ENCODE measurements around the gene ATP9A. TPM values are rescaled to one million over a fixed set of nuclear protein-coding genes. Genes with fewer than 3 reads are reported as not detected.

Gene ATP9A
- total and polyA plus RNA-seq, 2 of the 8 experiments (the other 6 are each of a cell fraction or from before 2014, with no cell fraction given), result 5.0 to 6.4 TPM

GRCh38 chr20:51563174-51563485, 205.1 kb downstream of the ATP9A start (continued):
- TF ChIP-seq POLR2AphosphoS5 (IDR thresholded peaks at IDR 0.05; ENCODE audit: low read depth, low read length) (no peak), E2F6 (IDR thresholded peaks at IDR 0.05) (no peak), RBBP5 (IDR thresholded peaks at IDR 0.05; ENCODE audit: borderline replicate concordance, low read depth, low read length) (no peak), EZH2 (IDR thresholded peaks at IDR 0.05; ENCODE audit: low read depth, low read length, severe bottlenecking) (no peak), CHD7 (IDR thresholded peaks at IDR 0.05; ENCODE audit: insufficient replicate concordance, low read length) (no peak), SUZ12 (IDR thresholded peaks at IDR 0.05; ENCODE audit: low read length) (no peak)

All from H1 (cell line).